Pancreas (tissue), 10 donors: Measurements from ENCODE around the gene RASAL2. TPM values are rescaled to one million over a fixed set of nuclear protein-coding genes. Genes with fewer than 3 reads are reported as not detected.
A peak's percentile ranks its signal among the peaks of the same experiment; 100 is the strongest.

Experiments
- ATAC-seq, 4 donors: fragments of 200-7000 bp; cut with Tn5 transposase; one replicate each; pipeline versions ENCODE4 v1.8.0 to v1.9.1; 2020; ENCODE audit warnings: mild to moderate bottlenecking in 4 of 4, moderate library complexity in 4 of 4
- DNase-seq, 6 donors: peaks; one replicate each; pipeline ENCODE4 v3.0.0-alpha.2; 2020
- FAIRE-seq: peaks from 2 replicates; lab custom pipeline; 2012; peaks lifted over from hg19 to GRCh38; lab: Jason Lieb, UNC
- H3K27ac ChIP-seq, 4 donors: fragments of 200-600 bp; sonication (generic); 1 replicate in 3 of 4; 2 replicates in 1 of 4; pipeline versions ENCODE4 v1.5.0 to v1.8.0; 2020
- H3K27me3 ChIP-seq, 4 donors: fragments of 200-600 bp; one replicate each; pipeline ENCODE4 v1.8.0; 2021
- H3K36me3 ChIP-seq, 3 donors: fragments of 200-600 bp; sonication (generic) in 1 of 3; one replicate each; pipeline versions ENCODE4 v1.5.0 to v1.8.0; 2020 to 2021
- H3K4me1 ChIP-seq, 3 donors: fragments of 200-600 bp; one replicate each; pipeline ENCODE4 v1.8.0; 2021
- H3K4me3 ChIP-seq, 4 donors: fragments of 200-600 bp; sonication (generic) in 2 of 4; one replicate each; pipeline versions ENCODE4 v1.5.0 to v1.8.0; 2020 to 2021
- H3K9me3 ChIP-seq, 4 donors: fragments of 200-600 bp; one replicate each; pipeline ENCODE4 v1.8.0; 2021
- WGBS, 2 donors: extraction: QIAGEN DNeasy Blood & Tissue Kit; methylation state at CpG; one replicate each; pipeline ENCODE4 v1.1.7; 2013; 5-methylcytosine and 5-hydroxymethylcytosine counted together
- intact Hi-C, 3 donors: fragments of 100-400 bp; cut with DNase I; formaldehyde crosslinking; loops; one replicate each; pipeline versions ENCODE4 v1.11.1 to v1.14.2; 2022
- polyA plus RNA-seq, 2 donors: library from polyadenylated mRNA; stranded (reverse); fragments of 200-250 nt; gene quantifications; one replicate each; pipeline ENCODE4 v1.2.3, GENCODE V29; 2013
- total RNA-seq, 6 donors: library from RNA; stranded (reverse); fragmentation: NEBNext Ultra II Directional in 4 of 6; extraction: Animal tissue kit (Norgen Biotek cat#: 25700) in 4 of 6; gene quantifications; one replicate each; pipeline versions ENCODE4 v1.2.1 to v1.2.4, GENCODE V29; 2021 to 2023
- TF ChIP-seq, protein P1 (sequence below), 4 donors: fragments of 200-600 bp; sonication (generic) in 3 of 4; IDR thresholded peaks; one replicate each; pipeline versions ENCODE4 v1.5.0 to v1.8.0; 2021; ENCODE audit warnings: antibody characterized with exemption in 4 of 4
- donor health status: healthy with polysubstance abuse.
- donor health status: DM: no; HTN: no; CAD: no; lungs with moderate emphysema.
- donor health status: DM: no; HTN: no; CAD: no.
- donor health status: control.
- donor health status: control.
- donor health status: Bipolar disorder and iron deficiency.
- donor health status: DM: yes; HTN: yes; CAD: no.
- donor health status: DM: no; HTN: no; CAD: no.
- donor health status: DM: no; HTN: no; CAD: no.
- donor health status: DM: yes; HTN: yes; CAD: no.

Gene RASAL2
- total and polyA plus RNA-seq, 8 donors, result 2.5 to 12.9 (median 4.9) TPM

DNA sequence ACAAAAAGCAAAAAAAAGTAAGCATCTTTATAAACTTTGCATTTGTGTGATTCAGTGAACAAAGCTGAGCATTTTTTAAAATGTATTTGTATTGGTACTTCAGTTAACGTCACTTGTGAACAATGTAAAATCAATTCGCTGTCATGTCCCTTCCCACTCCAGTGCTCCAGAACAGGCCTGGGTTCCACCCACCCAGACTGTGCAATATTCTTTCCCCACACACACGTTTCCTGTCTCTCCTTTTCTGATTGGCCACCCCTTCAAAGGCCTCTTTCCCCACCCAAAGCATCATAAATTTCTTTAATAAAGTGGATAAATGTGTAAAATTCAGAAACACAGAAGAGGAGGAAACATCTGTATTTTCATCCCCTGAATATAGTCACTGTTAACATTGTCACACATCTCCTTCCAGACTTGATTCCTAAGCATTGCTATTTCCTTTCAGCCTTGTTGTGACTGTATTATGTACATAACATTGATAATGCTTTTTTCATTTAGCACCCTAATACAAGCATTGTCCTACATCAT, 390.9 kb downstream of the RASAL2 start:
- no peak overlapping the region for H3K4me3 ChIP-seq
- FAIRE-seq (no peak), ATAC-seq (no peak), DNase-seq (no peak)
- intact Hi-C loops, result no loop called here
- WGBS, 2 donors, result 55 to 56% methylated on average over 3 of the region's 3 CpGs
- H3K36me3 ChIP-seq, result no peaks in the 10 kb centered on the region
- H3K9me3 ChIP-seq, result no peaks in the 10 kb centered on the region
- H3K27me3 ChIP-seq, result no peaks in the 10 kb centered on the region
- no peak overlapping the region for H3K27ac ChIP-seq
- TF ChIP-seq, protein P1, sequence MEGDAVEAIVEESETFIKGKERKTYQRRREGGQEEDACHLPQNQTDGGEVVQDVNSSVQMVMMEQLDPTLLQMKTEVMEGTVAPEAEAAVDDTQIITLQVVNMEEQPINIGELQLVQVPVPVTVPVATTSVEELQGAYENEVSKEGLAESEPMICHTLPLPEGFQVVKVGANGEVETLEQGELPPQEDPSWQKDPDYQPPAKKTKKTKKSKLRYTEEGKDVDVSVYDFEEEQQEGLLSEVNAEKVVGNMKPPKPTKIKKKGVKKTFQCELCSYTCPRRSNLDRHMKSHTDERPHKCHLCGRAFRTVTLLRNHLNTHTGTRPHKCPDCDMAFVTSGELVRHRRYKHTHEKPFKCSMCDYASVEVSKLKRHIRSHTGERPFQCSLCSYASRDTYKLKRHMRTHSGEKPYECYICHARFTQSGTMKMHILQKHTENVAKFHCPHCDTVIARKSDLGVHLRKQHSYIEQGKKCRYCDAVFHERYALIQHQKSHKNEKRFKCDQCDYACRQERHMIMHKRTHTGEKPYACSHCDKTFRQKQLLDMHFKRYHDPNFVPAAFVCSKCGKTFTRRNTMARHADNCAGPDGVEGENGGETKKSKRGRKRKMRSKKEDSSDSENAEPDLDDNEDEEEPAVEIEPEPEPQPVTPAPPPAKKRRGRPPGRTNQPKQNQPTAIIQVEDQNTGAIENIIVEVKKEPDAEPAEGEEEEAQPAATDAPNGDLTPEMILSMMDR (IDR thresholded peaks at IDR 0.05), result no peak
- no peaks in the 10 kb centered on the region for H3K4me1 ChIP-seq

DNA sequence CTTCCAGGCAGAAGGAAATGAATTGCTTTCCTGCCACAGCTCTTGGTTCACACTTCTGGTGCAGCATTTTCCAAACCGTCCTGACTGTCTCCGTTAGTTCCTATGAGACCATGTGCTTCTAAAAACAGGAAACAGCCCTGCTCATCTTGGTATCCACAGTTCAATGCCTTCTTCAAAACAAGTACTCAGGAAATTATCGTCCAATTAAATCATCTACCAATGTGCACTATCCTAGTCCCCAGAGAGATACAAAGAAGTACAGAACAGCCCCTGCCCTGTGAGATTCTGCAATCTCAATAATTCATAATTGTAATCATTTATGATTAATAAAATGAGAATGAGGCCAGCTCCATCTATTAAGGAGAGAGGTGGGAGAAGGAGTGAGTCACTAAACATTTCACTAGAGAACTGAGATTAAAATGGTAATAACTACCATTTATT, 391.7 kb downstream of the RASAL2 start:
- Histone ChIP-seq H3K4me3 (no peak overlapping the region), H3K4me1 (no peaks in the 10 kb centered on the region), H3K9me3 (no peaks in the 10 kb centered on the region), H3K27me3 (no peaks in the 10 kb centered on the region), H3K36me3 (no peaks in the 10 kb centered on the region), H3K27ac (no peak overlapping the region)
- ATAC-seq (no peak), FAIRE-seq (no peak), DNase-seq (no peak)
- TF ChIP-seq, protein P1 (IDR thresholded peaks at IDR 0.05), result no peak
- WGBS, 2 donors, result 54 to 69% methylated on average over 3 of the region's 3 CpGs
- intact Hi-C loops, result no loop called here

DNA sequence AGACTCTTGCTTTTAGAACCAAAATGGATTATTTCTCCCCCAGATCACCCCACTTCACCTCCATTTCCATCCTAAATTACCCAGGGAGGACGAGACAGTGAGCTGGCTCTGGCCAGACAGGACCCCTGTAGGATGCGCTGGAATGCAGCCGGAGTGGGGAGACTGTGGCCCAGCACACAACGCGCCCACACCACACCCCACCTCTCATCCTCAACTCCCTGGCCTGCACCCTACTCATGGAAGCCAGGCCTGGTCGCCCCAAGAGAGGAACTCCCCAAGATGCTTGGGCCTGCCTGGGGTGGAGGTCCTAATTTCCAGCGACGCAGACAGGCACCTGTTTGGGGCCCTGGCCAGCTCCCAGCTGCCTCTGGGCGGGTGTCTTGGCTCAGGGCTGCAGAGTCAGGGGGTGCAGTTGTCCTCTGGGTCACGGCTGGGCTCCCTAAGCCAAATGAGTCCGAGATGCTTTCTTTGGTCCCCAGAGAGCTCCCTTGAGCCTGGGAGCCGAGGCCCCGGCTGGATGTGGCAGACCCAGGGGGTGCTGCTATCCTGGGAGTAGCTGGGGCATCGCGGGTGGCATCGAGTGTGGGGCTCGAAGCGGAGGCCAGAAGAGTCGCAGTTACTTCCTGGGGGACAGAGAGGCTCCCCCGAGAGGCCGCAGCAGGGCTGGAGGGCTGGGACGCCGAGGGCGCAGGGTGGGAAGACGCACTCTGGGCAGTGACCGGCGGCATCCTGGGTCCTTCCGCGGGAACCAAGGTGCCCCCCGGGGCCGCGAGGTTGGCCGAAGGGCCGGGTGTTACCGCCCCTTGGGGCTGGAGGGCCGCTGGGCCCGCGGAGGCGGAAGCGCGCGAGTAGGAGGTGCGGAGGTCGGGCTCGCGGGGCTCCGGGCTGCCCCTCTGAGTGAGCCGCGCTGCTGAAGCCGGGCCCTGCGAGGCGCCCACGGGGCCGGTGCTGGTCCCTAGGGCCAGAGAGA, 392.5 kb downstream of the RASAL2 start:
- ATAC-seq, result peak in 2 of 4 donors; percentile 17 to 28
- WGBS, 2 donors, result 45 to 47% methylated on average over 50 to 54 of the region's 54 CpGs
- peak overlapping the region in 1 of 4 donors; percentile 18 for H3K4me3 ChIP-seq

DNA sequence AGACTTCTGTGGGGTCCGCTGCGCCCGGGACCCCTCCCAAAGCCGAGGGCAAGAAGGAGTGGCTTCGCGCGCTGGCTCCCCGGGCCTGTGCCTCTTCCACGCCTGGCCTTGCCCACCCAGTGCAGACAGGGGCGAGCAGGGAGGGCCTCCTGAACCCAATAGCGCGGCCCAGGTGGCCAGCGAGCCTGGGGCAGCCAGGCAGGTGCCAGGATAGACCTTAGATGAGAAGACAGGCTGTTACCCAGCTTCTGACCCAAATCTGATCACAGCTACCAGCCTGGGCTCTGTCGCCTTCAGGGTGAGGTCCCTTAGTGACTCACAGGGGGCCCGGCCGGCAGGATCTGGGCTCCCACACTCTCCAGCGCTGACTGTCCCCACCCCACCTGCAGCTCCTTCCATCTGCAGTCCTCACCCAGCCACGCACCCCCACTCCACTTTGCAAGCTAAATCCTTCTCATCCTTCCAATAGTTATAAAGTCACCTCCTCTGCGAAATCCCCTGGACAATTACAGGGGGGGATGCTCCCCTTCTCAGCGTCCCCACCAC, 393.2 kb downstream of the RASAL2 start:
- Histone ChIP-seq H3K36me3 (no peaks in the 10 kb centered on the region), H3K4me3 (peak overlapping the region in 1 of 4 donors; percentile 18)
- DNase-seq, result no peak

More for the DNA sequence above, 392.5 kb downstream of the RASAL2 start:
- TF ChIP-seq, protein P1 (IDR thresholded peaks at IDR 0.05), result no peak
- DNase-seq (no peak), FAIRE-seq (no peak)
- intact Hi-C loops, result no loop called here
- H3K27ac ChIP-seq, result no peak overlapping the region
- H3K9me3 ChIP-seq, result no peaks in the 10 kb centered on the region
- no peaks in the 10 kb centered on the region for H3K27me3 ChIP-seq
- no peaks in the 10 kb centered on the region for H3K4me1 ChIP-seq
- H3K36me3 ChIP-seq, result no peaks in the 10 kb centered on the region

More for the DNA sequence above, 393.2 kb downstream of the RASAL2 start:
- WGBS, 2 donors, result 48 to 54% methylated on average over 20 of the region's 20 CpGs
- intact Hi-C loops, result no loop called here
- no peak for FAIRE-seq
- TF ChIP-seq, protein P1 (IDR thresholded peaks at IDR 0.05), result no peak
- Histone ChIP-seq H3K27me3 (no peaks in the 10 kb centered on the region), H3K9me3 (no peaks in the 10 kb centered on the region), H3K4me1 (no peaks in the 10 kb centered on the region), H3K27ac (no peak overlapping the region)
- ATAC-seq, result peak in 1 of 4 donors; percentile 11
